B cell (primary cell): ENCODE data around the gene CXCR2. TPM values are rescaled to one million over a fixed set of nuclear protein-coding genes. Genes with fewer than 3 reads are reported as not detected.
"Not testable (repeated sequence)": the region's sequence is repeated elsewhere in the genome, so short reads cannot be mapped to it uniquely, and the experiment has no call there.

ENCODE experiments used
- ATAC-seq: fragments of 200-7000 bp; cut with Tn5 transposase; one replicate; pipeline ENCODE4 v1.10.0; 2021; ENCODE audit warnings: low read depth, mild to moderate bottlenecking, moderate number of reproducible peaks, moderate library complexity
- CTCF ChIA-PET: fragments of 350-600 bp; sonication (Branson Sonifier 250); formaldehyde crosslinking; loops from one replicate; lab custom pipeline; 2021; ENCODE audit warnings: antibody characterized with exemption, inconsistent platforms; lab: Charles Lee
- POLR2A ChIA-PET: fragments of 350-600 bp; sonication (Branson Sonifier 250); formaldehyde crosslinking; loops from one replicate; lab custom pipeline; 2021; ENCODE audit warnings: antibody characterized with exemption; lab: Charles Lee
- DNase-seq: peaks from one replicate; pipeline ENCODE4 v3.0.0; 2013
- H2AFZ ChIP-seq: 2 replicates; pipeline ENCODE4 v1.6.1; 2012; ENCODE audit warnings: mild to moderate bottlenecking, low read depth, low read length; ENCODE audit not compliant: insufficient read depth, poor library complexity, severe bottlenecking
- H3K27ac ChIP-seq, 2 donors: 1 replicate in 1 of 2; 2 replicates in 1 of 2; pipeline ENCODE4 v1.5.1; 2012 to 2013; ENCODE audit warnings: low read length in 2 of 2, mild to moderate bottlenecking in 2 of 2, moderate library complexity in 1 of 2
- H3K27me3 ChIP-seq, 4 experiments: fragments of 200-600 bp in 1 of 4; sonication (generic) in 1 of 4; replicated peaks in 1 of 4; 1 replicate in 2 of 4; 2 replicates in 2 of 4; pipeline versions ENCODE4 v1.6.1 to v1.7.0; 2013 to 2016; ENCODE audit warnings: low read length in 3 of 4, mild to moderate bottlenecking in 2 of 4, mixed read lengths in 1 of 4, moderate library complexity in 1 of 4; ENCODE audit not compliant: insufficient read depth in 4 of 4, control insufficient read depth in 3 of 4; ENCODE audit errors: control extremely low read depth in 1 of 4
- H3K36me3 ChIP-seq, 2 experiments: replicated peaks in 1 of 2; 1 replicate in 1 of 2; 2 replicates in 1 of 2; pipeline versions ENCODE4 v1.6.1 to v1.7.1; 2013; ENCODE audit warnings: low read length in 1 of 2; ENCODE audit not compliant: insufficient read depth in 2 of 2, control insufficient read depth in 1 of 2; ENCODE audit errors: control extremely low read depth in 1 of 2, extremely low read depth in 1 of 2
- H3K4me1 ChIP-seq, 2 donors: fragments of 200-600 bp in 1 of 2; sonication (generic) in 1 of 2; 1 replicate in 1 of 2; 2 replicates in 1 of 2; pipeline versions ENCODE4 v1.5.1 to v1.6.1; 2013 to 2017; ENCODE audit warnings: low read length in 2 of 2; ENCODE audit not compliant: control insufficient read depth in 2 of 2, insufficient read depth in 2 of 2
- H3K4me2 ChIP-seq: replicated peaks from 2 replicates; pipeline ENCODE3; 2012; ENCODE audit warnings: mild to moderate bottlenecking, low read depth, low read length; ENCODE audit not compliant: poor library complexity, severe bottlenecking
- H3K4me3 ChIP-seq, 5 experiments: fragments of 200-600 bp in 1 of 5; sonication (generic) in 1 of 5; 1 replicate in 3 of 5; 2 replicates in 2 of 5; pipeline versions ENCODE4 v1.5.1 to v1.7.0; 2011 to 2016; ENCODE audit warnings: low read length in 4 of 5, mild to moderate bottlenecking in 4 of 5, low read depth in 2 of 5, control low read depth in 1 of 5, moderate library complexity in 1 of 5; ENCODE audit not compliant: insufficient read depth in 1 of 5; ENCODE audit errors: control extremely low read depth in 1 of 5, extremely low read depth in 1 of 5
- H3K79me2 ChIP-seq: fragments of 200-600 bp; sonication (generic); one replicate; pipeline ENCODE4 v1.6.0; 2016; ENCODE audit warnings: low read length; ENCODE audit not compliant: control insufficient read depth, insufficient read depth
- H3K9ac ChIP-seq: fragments of 200-600 bp; sonication (generic); 2 replicates; pipeline ENCODE4 v1.6.1; 2017; ENCODE audit warnings: mild to moderate bottlenecking, low read length, moderate library complexity
- H3K9me3 ChIP-seq, 3 donors: one replicate each; pipeline versions ENCODE4 v1.6.1 to v1.7.1; 2013; ENCODE audit warnings: low read length in 2 of 3; ENCODE audit not compliant: control insufficient read depth in 2 of 3, insufficient read depth in 1 of 3; ENCODE audit errors: control extremely low read depth in 1 of 3
- H4K20me1 ChIP-seq: 2 replicates; pipeline ENCODE4 v1.6.0; 2012; ENCODE audit warnings: mild to moderate bottlenecking, low read length; ENCODE audit not compliant: insufficient read depth, control insufficient read depth, poor library complexity, severe bottlenecking
- H3K27ac Mint-ChIP-seq: one replicate; pipeline ENCODE4 v1.8.0; 2021; ENCODE audit warnings: mixed read lengths
- H3K27me3 Mint-ChIP-seq: one replicate; pipeline ENCODE4 v1.8.0; 2021; ENCODE audit warnings: mixed read lengths
- H3K4me1 Mint-ChIP-seq: one replicate; pipeline ENCODE4 v1.8.0; 2021; ENCODE audit warnings: mixed read lengths
- H3K4me3 Mint-ChIP-seq: one replicate; pipeline ENCODE4 v1.8.0; 2021; ENCODE audit warnings: mixed read lengths
- H3K9me3 Mint-ChIP-seq: one replicate; pipeline ENCODE4 v1.8.0; 2022; ENCODE audit warnings: mixed read lengths; ENCODE audit not compliant: insufficient read depth
- CTCF ChIP-seq: fragments of 200-600 bp; IDR thresholded peaks from one replicate; pipeline ENCODE4 v1.8.0; 2022; ENCODE audit warnings: antibody characterized with exemption, mild to moderate bottlenecking
- EZH2 ChIP-seq: IDR thresholded peaks from 2 replicates; pipeline ENCODE4 v1.6.1; 2012; ENCODE audit warnings: borderline replicate concordance, low read depth, mild to moderate bottlenecking, moderate library complexity, low read length; ENCODE audit not compliant: insufficient read depth, poor library complexity, severe bottlenecking
- WGBS: methylation state at CpG from one replicate; pipeline ENCODE4 v1.1.5; 2013; ENCODE audit warnings: missing lambda C conversion rate; ENCODE audit not compliant: insufficient coverage; 5-methylcytosine and 5-hydroxymethylcytosine counted together
- intact Hi-C: fragments of 100-400 bp; cut with micrococcal nuclease; formaldehyde crosslinking; loops from one replicate; pipeline ENCODE4 v1.10.0; 2022
- polyA plus RNA-seq: library from polyadenylated mRNA; depleted of rRNA; stranded (reverse); fragments of >200 nt; gene quantifications from 2 replicates; pipeline ENCODE4 v1.2.3, GENCODE V29; 2012
- total RNA-seq, 2 donors: library from RNA; stranded (reverse); fragments of 120-200 nt in 1 of 2; gene quantifications; 1 replicate in 1 of 2; 2 replicates in 1 of 2; pipeline versions ENCODE4 v1.2.3 to v1.2.4, GENCODE V29; 2013 to 2022

The CXCR2 gene
- total and polyA plus RNA-seq, 2 donors (not counting 1 experiment from before 2014, with no cell fraction given): 0.03 TPM; not detected in 1

GRCh38 chr2:218122286-218122685 lies 3.5 kb upstream of the CXCR2 start:
- CTCF ChIA-PET, H4K20me1 ChIP-seq: not testable (repeated sequence)

DNA sequence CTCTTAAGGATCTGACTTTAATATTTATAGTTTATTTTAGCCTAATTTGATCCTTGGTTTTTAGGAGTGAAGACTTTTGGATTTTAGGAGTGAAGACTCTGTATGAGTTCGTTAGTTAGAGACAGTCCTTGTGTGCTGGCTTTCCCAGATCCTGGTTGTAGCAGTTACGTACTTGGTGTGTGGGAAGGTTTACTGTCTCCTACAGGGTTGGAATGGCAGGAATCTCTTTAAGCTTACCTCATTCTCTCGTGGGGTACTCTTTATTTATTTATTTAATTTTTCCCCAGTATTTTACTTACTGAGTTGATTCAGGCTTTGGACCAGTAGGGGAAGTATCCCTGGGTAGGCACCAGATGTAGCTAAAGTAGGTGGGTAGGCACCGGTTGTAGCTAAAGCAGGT lies 1.8 kb upstream of the CXCR2 start:
- Histone ChIP-seq H3K36me3 (no peaks in the 10 kb centered on the region), H3K27ac (no peak overlapping the region), H3K27me3 (peaks cover 0 to 14% (median 8%) of the 10 kb centered on the region in 4 experiments), H3K9me3 (peaks cover 0 to 12% (median 4%) of the 10 kb centered on the region in 3 donors), H3K4me1 (no peaks in the 10 kb centered on the region), H3K4me2 (no peak overlapping the region), H3K4me3 (no peak overlapping the region), H4K20me1 (no peaks in the 10 kb centered on the region), H3K9ac (no peak overlapping the region), H3K79me2 (no peaks in the 10 kb centered on the region), H2AFZ (no peak overlapping the region)
- no peak overlapping the region for H3K4me3 Mint-ChIP-seq
- intact Hi-C loops: no loop called here
- peaks cover 5% of the 10 kb centered on the region for H3K9me3 Mint-ChIP-seq
- DNase-seq: no peak
- ChIA-PET CTCF (no interaction called here), POLR2A (no interaction called here)
- H3K27ac Mint-ChIP-seq: no peak overlapping the region
- peaks cover 4% of the 10 kb centered on the region for H3K4me1 Mint-ChIP-seq
- WGBS: 83% methylated on average over 2 of the region's 4 CpGs
- H3K27me3 Mint-ChIP-seq: peaks cover 34% of the 10 kb centered on the region
- no peak for ATAC-seq
- TF ChIP-seq CTCF: no peak
- no peak for TF ChIP-seq EZH2

More at GRCh38 chr2:218122286-218122685, 3.5 kb upstream of the CXCR2 start:
- H3K4me3 Mint-ChIP-seq, H3K9me3 Mint-ChIP-seq, POLR2A ChIA-PET, H3K27ac ChIP-seq, DNase-seq, H3K4me1 ChIP-seq, H3K27ac Mint-ChIP-seq, H2AFZ ChIP-seq, ATAC-seq, H3K4me3 ChIP-seq, intact Hi-C loops, H3K4me2 ChIP-seq, H3K4me1 Mint-ChIP-seq, H3K9ac ChIP-seq, H3K79me2 ChIP-seq, H3K36me3 ChIP-seq: not testable (repeated sequence)
- peaks cover 0 to 10% (median 5%) of the 10 kb centered on the region in 4 experiments for H3K27me3 ChIP-seq
- H3K27me3 Mint-ChIP-seq: peaks cover 30% of the 10 kb centered on the region
- peaks cover 0 to 15% (median 4%) of the 10 kb centered on the region in 3 donors for H3K9me3 ChIP-seq
